Spleen (tissue), 7 donors: ENCODE measurements around the gene NOS1AP.

Source experiments
- CTCF ChIP-seq, 11 experiments: fragments of 200-600 bp in 7 of 11; fragments of 450-650 bp in 4 of 11; sonication (generic) in 4 of 11; IDR thresholded peaks in 8 of 11; conservative IDR thresholded peaks in 3 of 11; 1 replicate in 7 of 11; 2 replicates in 4 of 11; pipeline versions ENCODE4 v1.4.0 to v1.8.0; 2016 to 2021; ENCODE audit warnings: antibody characterized with exemption in 11 of 11, inconsistent platforms in 4 of 11, mild to moderate bottlenecking in 1 of 11
- POLR2A ChIP-seq, 3 donors: fragments of 450-650 bp; IDR thresholded peaks; one replicate each; pipeline ENCODE4 v1.5.1; 2017; ENCODE audit warnings: antibody characterized with exemption in 3 of 3, mild to moderate bottlenecking in 1 of 3
- POLR2AphosphoS5 ChIP-seq, 3 donors: sonication (generic); formaldehyde crosslinking; IDR thresholded peaks; one replicate each; pipeline ENCODE4 v1.5.1; 2017; ENCODE audit warnings: antibody characterized with exemption in 3 of 3
- donor health status: DM: no; HTN: no; CAD: no; lungs with moderate emphysema.
- donor health status: DM: no; HTN: no; CAD: no.
- donor health status: DM: no; HTN: no; CAD: no.

DNA sequence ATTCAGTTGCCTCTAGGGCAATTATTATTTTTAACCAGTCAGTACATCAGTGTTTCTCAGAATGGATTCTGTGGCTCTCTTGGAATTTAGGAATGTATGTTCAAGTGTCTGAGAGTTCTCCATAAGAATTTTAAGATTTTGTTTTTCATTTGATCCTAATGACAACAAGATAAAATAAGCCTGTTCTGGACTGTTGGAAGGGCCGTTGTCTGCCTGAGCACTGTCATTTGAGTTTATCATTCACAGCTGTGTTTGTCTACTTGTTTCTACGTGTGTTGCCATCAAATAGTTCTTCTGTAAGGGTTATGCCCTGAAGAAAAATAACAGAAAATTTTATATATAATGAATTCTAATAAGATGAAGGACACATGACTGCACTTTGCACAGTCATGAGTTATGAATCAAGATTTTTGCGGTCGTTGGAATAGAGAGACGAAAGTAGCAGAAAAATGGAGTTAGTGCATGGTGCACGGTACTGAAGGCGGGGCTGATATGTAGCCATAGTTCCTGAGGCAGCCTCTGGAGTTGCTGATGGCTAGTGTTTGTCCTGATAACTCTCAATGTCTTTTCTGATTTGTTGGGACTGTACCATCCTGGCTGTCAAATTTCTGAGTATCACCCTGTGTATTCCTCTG, 92.5 kb downstream of the NOS1AP start:
- no peak for TF ChIP-seq CTCF (IDR thresholded peaks at IDR 0.05 in 8 of 11, conservative IDR thresholded peaks at IDR 0.05 in 3 of 11)
- no peak for TF ChIP-seq POLR2AphosphoS5 (IDR thresholded peaks at IDR 0.05)
- TF ChIP-seq POLR2A (IDR thresholded peaks at IDR 0.05), result no peak
